ENCODE results near the gene LEKR1. TPM values are rescaled to one million over a fixed set of nuclear protein-coding genes. Genes with fewer than 3 reads are reported as not detected.

The LEKR1 gene
- total RNA-seq, 2 experiments from 2014 or later: 0.40 to 0.48 TPM

- CTCF ChIA-PET: interaction anchor here (1.3 to 1.4 kb wide), 2 partner anchors 10 to 51 kb away, joined by 3 to 4 read pairs; no protein-coding TSS in a partner anchor
- POLR2A ChIA-PET: interaction anchor here (0.6 kb wide), 1 partner anchor 14 kb away, joined by 3 read pairs; no protein-coding TSS in a partner anchor
Measured at GRCh38 chr3:157086060-157086750, 260.1 kb downstream of the LEKR1 start.

- POLR2A ChIA-PET: interaction anchor here (0.6 kb wide), 1 partner anchor 13 kb away, joined by 3 read pairs; no protein-coding TSS in a partner anchor
- CTCF ChIA-PET: no interaction called here
Measured at GRCh38 chr3:157086775-157087174, 260.6 kb downstream of the LEKR1 start.

GRCh38 chr3:157087373-157087772 is 261.2 kb downstream of the LEKR1 start:
- CTCF ChIA-PET: interaction anchor here (1.1 kb wide), 2 partner anchors 44 to 50 kb away, joined by 3 to 4 read pairs; no protein-coding TSS in a partner anchor
- POLR2A ChIA-PET: interaction anchor here (0.6 to 2.0 kb wide), 2 partner anchors 87 to 412 kb away, joined by 3 to 19 read pairs; partner anchors contain the start of gene TIPARP

- ChIA-PET CTCF (interaction anchor here (1.0 to 4.9 kb wide), 7 partner anchors 13 to 414 kb away, joined by 3 to 37 read pairs (median 4); no protein-coding TSS in a partner anchor), POLR2A (interaction anchor here (0.6 to 2.8 kb wide), 10 partner anchors 10 to 533 kb away, joined by 3 to 19 read pairs (median 9); partner anchors contain the start of genes CCNL1, SSR3 and TIPARP)
Measured at GRCh38 chr3:157087780-157088600, 261.8 kb downstream of the LEKR1 start.

GRCh38 chr3:157088601-157089454 is 262.7 kb downstream of the LEKR1 start:
- CTCF ChIA-PET: interaction anchor here (0.7 to 4.9 kb wide), 12 partner anchors 12 to 415 kb away, joined by 3 to 37 read pairs (median 4); no protein-coding TSS in a partner anchor

GRCh38 chr3:157089455-157090221 is 263.5 kb downstream of the LEKR1 start:
- CTCF ChIA-PET: interaction anchor here (0.7 to 4.9 kb wide), 9 partner anchors 11 to 414 kb away, joined by 3 to 37 read pairs (median 6); no protein-coding TSS in a partner anchor

More at GRCh38 chr3:157088601-157089454, 262.7 kb downstream of the LEKR1 start:
- POLR2A ChIA-PET: interaction anchor here (0.6 to 2.8 kb wide), 13 partner anchors 10 to 534 kb away, joined by 3 to 19 read pairs (median 6); partner anchors contain the start of genes CCNL1, LEKR1, SSR3 and TIPARP

GRCh38 chr3:157091083-157091833 is 265.1 kb downstream of the LEKR1 start:
- CTCF ChIA-PET: interaction anchor here (4.9 kb wide), 1 partner anchor 9 kb away, joined by 37 read pairs; no protein-coding TSS in a partner anchor

More at GRCh38 chr3:157089455-157090221, 263.5 kb downstream of the LEKR1 start:
- POLR2A ChIA-PET: interaction anchor here (0.6 to 2.8 kb wide), 13 partner anchors 9 to 535 kb away, joined by 3 to 19 read pairs (median 6); partner anchors contain the start of genes CCNL1, LEKR1, SSR3 and TIPARP

GRCh38 chr3:157092230-157092629 is 266.1 kb downstream of the LEKR1 start:
- POLR2A ChIA-PET: no interaction called here
- CTCF ChIA-PET: interaction anchor here (4.9 kb wide), 1 partner anchor 8 kb away, joined by 37 read pairs; no protein-coding TSS in a partner anchor

More at GRCh38 chr3:157091083-157091833, 265.1 kb downstream of the LEKR1 start:
- POLR2A ChIA-PET: no interaction called here

- CTCF ChIA-PET: interaction anchor here (0.8 to 1.4 kb wide), 2 partner anchors 11 to 45 kb away, joined by 3 read pairs; no protein-coding TSS in a partner anchor
Measured at GRCh38 chr3:157093096-157093495, 266.9 kb downstream of the LEKR1 start.

GRCh38 chr3:157094301-157094700 is 268.1 kb downstream of the LEKR1 start:
- CTCF ChIA-PET: interaction anchor here (0.9 to 1.5 kb wide), 3 partner anchors 34 to 943 kb away, joined by 3 to 6 read pairs (median 4); no protein-coding TSS in a partner anchor
- POLR2A ChIA-PET: no interaction called here

More at GRCh38 chr3:157093096-157093495, 266.9 kb downstream of the LEKR1 start:
- POLR2A ChIA-PET: no interaction called here

GRCh38 chr3:157094751-157095480 is 268.8 kb downstream of the LEKR1 start:
- ChIA-PET CTCF (interaction anchor here (0.9 to 1.5 kb wide), 4 partner anchors 12 to 943 kb away, joined by 3 to 6 read pairs (median 4); no protein-coding TSS in a partner anchor), POLR2A (no interaction called here)

Other genes with a start within 250 kb of the LEKR1 start
- gene TIPARP, start 151.8 kb upstream of the LEKR1 start, total RNA-seq: 10 to 100 TPM; 21.9 to 22.9 TPM

Data from activated CD8-positive, alpha-beta memory T cell treated with anti-CD3 and anti-CD28 coated beads for 36 hours (primary cell).